ENCODE data around the gene OR10A3. TPM values are rescaled to one million over a fixed set of nuclear protein-coding genes. Genes with fewer than 3 reads are reported as not detected.
"Not testable (repeated sequence)": the region's sequence is repeated elsewhere in the genome, so short reads cannot be mapped to it uniquely, and the experiment has no call there.

Gene OR10A3, protein sequence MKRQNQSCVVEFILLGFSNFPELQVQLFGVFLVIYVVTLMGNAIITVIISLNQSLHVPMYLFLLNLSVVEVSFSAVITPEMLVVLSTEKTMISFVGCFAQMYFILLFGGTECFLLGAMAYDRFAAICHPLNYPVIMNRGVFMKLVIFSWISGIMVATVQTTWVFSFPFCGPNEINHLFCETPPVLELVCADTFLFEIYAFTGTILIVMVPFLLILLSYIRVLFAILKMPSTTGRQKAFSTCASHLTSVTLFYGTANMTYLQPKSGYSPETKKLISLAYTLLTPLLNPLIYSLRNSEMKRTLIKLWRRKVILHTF
- not detected for polyA plus RNA-seq (2013, experiment 1 of 2; ENCODE audit: insufficient read length)
- polyA plus RNA-seq (2013, experiment 2 of 2; ENCODE audit: insufficient read length): 0.06 TPM

- DNase-seq: no peak
Observed at GRCh38 chr11:7941608-7942007, at the start of gene OR10A3. OR10A3 (minus strand) TSS chr11:7941708; CDS start chr11:7939520, 2,188 bp downstream.

GRCh38 chr11:7987560-7987883 lies 46.0 kb upstream of the OR10A3 start:
- not testable (repeated sequence) for DNase-seq

DNA sequence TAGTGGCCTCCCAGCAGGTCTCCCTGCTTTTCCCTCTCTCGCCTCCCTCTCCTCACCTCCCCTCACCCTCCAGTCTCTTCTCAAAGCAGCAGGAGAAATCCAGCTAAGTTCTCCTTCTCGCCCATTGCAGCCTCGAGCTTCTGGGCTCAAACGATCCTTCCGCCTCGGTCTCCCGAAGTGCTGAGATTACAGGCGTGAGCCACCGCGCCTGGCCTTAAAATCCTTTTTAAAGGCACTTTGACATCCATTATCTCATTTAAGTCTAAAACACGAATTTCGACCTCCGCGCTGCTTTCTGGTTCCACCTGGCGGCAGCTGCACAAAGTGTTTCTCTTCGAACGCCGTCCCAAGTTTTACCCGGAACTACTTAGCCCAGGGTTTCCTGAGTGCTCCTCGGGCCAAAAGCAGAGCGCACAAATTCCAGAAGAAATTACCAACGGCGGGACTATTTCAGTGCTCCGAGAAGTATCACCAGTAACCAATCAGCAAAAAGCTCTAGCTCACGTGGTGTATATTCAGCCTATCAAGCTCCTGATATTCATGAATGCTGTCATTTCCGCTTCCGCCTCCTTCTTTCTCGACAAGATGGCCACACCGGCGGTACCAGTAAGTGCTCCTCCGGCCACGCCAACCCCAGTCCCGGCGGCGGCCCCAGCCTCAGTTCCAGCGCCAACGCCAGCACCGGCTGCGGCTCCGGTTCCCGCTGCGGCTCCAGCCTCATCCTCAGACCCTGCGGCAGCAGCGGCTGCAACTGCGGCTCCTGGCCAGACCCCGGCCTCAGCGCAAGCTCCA lies 45.5 kb upstream of the OR10A3 start, which contains the start of gene EIF3F:
Gene EIF3F, plus strand, starts transcription at position 570 of the 792 bp plus-strand sequence. Its CDS starts 16 bp downstream, at position 586.
- peak; percentile 100 for DNase-seq

DNA sequence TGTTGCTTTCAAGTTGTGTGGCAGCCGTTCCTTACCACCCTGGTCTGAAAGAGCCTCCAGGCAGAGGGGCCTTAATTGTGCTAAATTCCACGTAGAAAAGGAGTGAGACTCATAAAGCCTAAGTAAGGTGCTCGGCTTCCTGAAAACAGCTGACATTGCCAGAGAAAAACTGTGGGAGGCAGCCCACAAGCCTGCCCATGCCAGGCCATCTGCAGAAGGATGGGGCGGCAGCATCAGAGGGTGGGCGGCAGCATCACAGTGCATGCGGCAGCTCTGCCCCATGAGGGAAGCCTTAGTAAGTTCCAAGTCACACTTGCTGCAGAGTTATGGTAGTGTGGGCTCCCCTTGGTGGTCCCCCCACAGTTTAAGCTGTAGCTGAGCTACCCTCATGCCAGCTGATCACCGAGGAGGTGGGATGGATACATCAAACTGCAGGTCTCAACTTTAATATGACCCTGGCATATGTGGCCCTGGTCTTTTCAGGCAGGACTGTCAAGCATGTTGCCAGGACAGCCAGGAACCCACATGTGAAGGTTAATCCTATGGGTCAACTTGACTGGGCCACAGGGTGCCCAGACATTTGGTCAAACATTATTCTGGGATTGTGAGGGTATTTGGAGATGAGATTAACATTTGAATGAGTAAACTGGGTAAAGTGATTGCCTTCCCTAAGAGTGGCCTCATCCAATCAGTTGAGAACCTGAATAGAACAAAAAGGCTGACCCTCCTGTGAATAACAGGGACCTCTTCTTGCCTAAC lies 42.5 kb upstream of the OR10A3 start:
- DNase-seq: no peak

GRCh38 chr11:7982582-7983119 lies 41.1 kb upstream of the OR10A3 start:
- DNase-seq: no peak

DNA sequence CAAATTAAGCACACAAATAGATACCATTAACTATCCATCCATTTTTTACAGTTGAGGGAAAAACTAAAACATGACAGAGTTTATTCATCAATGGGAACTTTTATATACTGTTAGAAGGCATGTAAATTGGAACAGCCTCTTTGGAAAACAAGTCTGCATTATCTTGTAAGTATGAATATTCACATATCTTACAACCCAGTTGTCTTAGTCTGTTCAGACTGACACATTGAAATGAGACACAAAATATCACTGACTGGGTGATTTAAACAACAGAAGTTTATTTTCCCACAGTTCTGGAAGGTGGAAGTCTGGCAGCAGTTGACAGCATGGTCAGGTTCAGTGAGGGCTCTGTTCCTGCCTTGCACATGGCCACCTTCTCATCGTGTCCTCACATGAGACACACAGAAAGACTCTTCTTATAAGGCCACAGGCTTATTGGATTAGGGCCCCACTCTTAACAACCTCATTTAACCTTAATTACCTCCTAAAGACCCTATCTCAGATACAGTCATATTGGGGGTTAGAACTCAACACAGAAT lies 40.2 kb upstream of the OR10A3 start:
- no peak for DNase-seq

DNA sequence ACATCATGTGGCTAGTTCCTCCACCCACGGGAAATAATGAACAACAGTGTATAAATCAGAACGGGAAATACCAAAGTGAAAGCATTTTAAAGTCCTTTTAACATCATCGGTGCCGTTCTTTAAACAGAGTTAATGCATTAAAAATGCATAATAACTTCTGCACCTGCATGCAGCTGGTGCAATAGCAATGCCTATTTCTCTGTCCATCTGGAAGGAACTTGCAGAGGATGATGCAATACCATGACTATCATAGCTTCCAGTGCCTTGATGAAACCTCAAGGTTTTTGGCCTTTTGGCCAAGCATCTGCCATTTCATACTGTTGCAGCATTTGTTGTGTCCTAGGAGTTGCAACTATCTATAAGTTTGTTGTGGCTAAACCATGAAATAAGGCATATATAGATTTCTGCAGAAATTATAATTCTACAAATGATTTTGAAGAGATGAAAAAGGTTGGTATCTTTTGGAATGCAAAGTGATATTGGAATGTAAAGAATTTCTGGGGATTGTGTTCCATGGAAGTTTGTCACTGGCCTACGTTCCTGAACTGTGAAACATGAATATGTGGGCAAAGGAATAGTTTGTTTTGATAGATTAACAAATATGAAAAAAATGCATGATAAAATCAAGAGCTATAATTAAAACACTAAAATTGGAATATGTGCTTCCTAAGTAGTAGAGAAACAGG lies 35.9 kb upstream of the OR10A3 start:
- peak; percentile 90 for DNase-seq

- DNase-seq: peak; percentile 34
Observed at GRCh38 chr11:7974668-7975067, 33.2 kb upstream of the OR10A3 start.

DNA sequence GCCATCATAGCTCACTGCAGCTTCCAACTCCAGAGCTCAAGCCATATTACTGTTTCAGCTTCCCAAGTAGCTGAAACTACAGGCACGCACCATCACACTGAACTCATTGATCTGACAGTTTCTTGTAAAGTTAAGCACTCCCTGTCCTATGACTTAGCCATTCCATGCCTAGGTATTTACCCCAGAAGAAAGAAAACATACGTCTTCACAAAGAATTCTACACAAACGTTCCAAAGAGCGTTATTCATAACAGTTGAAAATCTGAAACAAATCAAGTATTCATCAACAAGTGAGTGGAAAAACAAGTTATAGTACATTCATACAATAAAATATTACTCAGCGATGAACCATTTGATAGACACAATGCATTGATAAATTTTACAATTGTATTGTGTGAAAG lies 31.5 kb upstream of the OR10A3 start:
- peak; percentile 54 for DNase-seq

DNA sequence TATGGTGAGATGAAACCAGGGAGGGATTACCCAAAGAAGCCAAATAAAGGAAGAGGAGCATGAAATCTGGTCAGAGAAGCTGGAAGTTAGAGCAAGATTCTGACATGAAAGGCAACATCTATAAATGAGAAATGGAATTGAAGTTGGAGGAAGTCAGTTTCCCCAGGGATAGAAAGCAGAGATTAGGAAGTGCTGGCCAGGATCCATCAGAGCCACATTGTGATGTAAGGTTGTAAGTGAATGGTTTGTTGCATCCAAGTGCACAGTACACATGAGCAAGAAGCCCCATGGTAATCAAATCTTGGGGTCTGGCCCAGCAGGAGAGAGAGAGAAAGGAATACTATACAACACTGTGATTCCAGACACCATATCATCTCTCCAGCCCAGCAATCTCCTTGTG lies 30.3 kb upstream of the OR10A3 start:
- DNase-seq: no peak

GRCh38 chr11:7969756-7970646 lies 28.5 kb upstream of the OR10A3 start:
- peak; percentile 89 for DNase-seq

- peak; percentile 39 for DNase-seq
Observed at GRCh38 chr11:7968686-7969085, 27.2 kb upstream of the OR10A3 start.

GRCh38 chr11:7967826-7968225 lies 26.3 kb upstream of the OR10A3 start:
- peak; percentile 15 for DNase-seq

DNA sequence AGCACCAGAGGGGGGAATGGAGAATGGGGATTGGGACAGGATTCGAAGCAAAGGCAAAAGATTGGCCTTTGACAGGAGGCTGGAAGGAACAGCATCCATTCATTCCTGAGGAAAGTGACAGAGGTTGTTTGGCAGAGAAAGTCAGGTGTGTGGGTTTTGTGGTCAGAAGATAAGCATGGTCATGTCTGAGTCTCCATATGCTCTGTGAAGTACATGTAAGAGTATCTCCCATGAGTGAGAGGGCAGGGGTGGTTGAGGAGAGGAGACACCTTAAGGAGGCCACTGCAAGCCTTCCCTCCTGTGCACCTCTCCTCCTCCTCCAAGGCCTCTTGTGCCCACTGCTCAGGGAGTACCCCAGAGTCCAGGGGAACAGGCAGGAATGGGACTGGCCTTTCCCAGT lies 25.6 kb upstream of the OR10A3 start:
- no peak for DNase-seq

DNA sequence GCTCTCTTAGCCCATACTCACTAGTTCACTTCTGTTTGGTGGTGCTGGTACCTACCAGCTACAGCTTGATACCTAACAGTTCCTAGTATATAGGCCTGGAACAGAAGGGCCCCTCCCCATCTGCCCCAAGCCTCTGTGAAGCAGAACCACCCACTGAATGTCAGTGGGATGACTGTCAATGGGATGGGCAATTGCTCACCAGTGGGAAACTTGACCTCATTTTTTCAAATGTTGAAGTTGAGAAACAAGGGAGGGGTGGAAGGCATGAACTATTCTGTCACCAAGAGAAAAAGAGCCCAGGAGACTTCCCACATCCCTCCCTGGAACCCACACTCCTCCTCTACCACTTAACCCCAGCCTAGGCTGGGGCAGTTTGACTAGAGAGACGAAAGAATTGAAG lies 23.9 kb upstream of the OR10A3 start, which contains the start of gene NLRP10:
Gene NLRP10, minus strand, starts transcription at position 62 of the 400 bp plus-strand sequence. CDS start 1,952 bp downstream, outside the sequence.
- peak; percentile 85 for DNase-seq

DNA sequence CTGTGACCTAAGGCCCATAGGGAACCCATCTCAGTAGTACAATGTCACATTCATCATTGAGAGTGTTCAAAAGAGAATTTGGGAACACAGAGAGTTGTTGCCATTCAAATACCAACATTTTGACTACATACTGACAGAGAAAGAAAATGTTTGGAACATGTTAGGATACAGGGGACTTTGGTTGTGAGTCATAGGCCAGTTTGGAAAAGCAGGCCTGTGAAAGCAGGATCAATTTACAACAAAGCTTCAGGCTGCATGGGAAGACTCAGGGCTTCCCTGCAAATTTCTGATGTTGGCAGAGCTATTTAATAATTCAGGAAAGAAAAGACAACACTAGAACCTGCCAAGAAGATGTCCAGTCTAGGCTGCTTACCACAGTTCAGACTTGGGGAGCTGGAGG lies 23.4 kb upstream of the OR10A3 start:
- peak; percentile 76 for DNase-seq

DNA sequence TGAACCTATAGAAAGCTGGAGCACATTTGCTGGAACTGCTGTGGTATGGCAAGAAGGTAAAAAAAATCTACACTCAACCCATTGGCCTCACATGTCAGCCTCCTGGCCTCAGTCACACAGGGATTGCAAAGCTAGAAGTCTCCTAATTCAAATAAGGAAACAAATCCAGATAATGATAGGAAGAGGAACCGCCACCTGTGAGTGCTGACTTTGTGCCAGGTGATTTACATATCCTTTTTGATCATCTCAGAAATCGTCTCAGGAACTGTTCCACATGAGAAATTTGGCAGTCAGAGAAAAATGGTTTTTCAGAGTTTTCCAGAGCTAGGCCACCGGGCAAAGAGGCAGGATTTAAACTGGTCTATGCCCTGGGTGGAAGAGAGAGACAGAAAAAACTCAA lies 22.8 kb upstream of the OR10A3 start:
- DNase-seq: no peak

GRCh38 chr11:7955191-7955590 lies 13.7 kb upstream of the OR10A3 start:
- DNase-seq: no peak

- DNase-seq: no peak
Observed at GRCh38 chr11:7949934-7950333, 8.4 kb upstream of the OR10A3 start.

- DNase-seq: no peak
Observed at GRCh38 chr11:7944123-7944522, 2.6 kb upstream of the OR10A3 start.

GRCh38 chr11:7941146-7941545 lies 362 bp downstream of the OR10A3 start:
- DNase-seq: no peak

Measured in fibroblast of skin of scalp (primary cell).